ENCODE results near the gene FAM13A. TPM values are rescaled to one million over a fixed set of nuclear protein-coding genes. Genes with fewer than 3 reads are reported as not detected.

FAM13A gene
- total and polyA plus RNA-seq, 2 of the 8 experiments (the other 6 are each of a cell fraction or from before 2014, with no cell fraction given): 7.1 to 16.5 TPM

GRCh38 chr4:89007338-89007939 is 49.5 kb downstream of the FAM13A start:
- Histone ChIP-seq H2BK15ac (ENCODE audit: low read length) (no peak overlapping the region), H3K18ac (ENCODE audit: extremely low read depth, low read length) (no peak overlapping the region), H3K14ac (ENCODE audit: insufficient read length) (no peak overlapping the region), H3K4me2 (ENCODE audit: insufficient read depth in 1 of 2, low read depth in 2 of 2, low read length in 2 of 2) (no peak overlapping the region), H3K79me1 (ENCODE audit: low read depth, low read length) (no peaks in the 10 kb centered on the region), H2AK5ac (ENCODE audit: low read depth, low read length) (no peak overlapping the region), H3K23ac (ENCODE audit: insufficient read length) (no peak overlapping the region), H3K9me3 (ENCODE audit: insufficient read depth in 2 of 2, low read depth in 1 of 2, low read length in 1 of 2) (no peaks in the 10 kb centered on the region), H2BK12ac (ENCODE audit: low read depth, low read length) (no peak overlapping the region), H3K23me2 (ENCODE audit: low read depth, low read length) (no peaks in the 10 kb centered on the region), H2BK120ac (replicated peaks; ENCODE audit: low read depth, low read length) (no peak overlapping the region), H3K4me3 (ENCODE audit: extremely low read depth in 1 of 4, insufficient read depth in 2 of 4, low read depth in 3 of 4, low read length in 4 of 4) (no peak overlapping the region), H2BK5ac (ENCODE audit: low read depth, low read length) (no peak overlapping the region), H3K79me2 (ENCODE audit: control insufficient read depth in 1 of 2, insufficient read depth in 2 of 2, low read length in 2 of 2) (no peaks in the 10 kb centered on the region), H2BK20ac (ENCODE audit: low read length) (no peak overlapping the region), H3K27me3 (replicated peaks in 1 of 4; ENCODE audit: control insufficient read depth in 3 of 4, extremely low read depth in 1 of 4, insufficient read depth in 3 of 4, low read length in 3 of 4) (no peaks in the 10 kb centered on the region), H3K4me1 (replicated peaks in 1 of 4; ENCODE audit: control insufficient read depth in 3 of 4, insufficient read depth in 4 of 4, low read length in 3 of 4) (no peaks in the 10 kb centered on the region), H4K91ac (replicated peaks; ENCODE audit: insufficient read length, low read length) (no peak overlapping the region), H3K27ac (ENCODE audit: low read depth, low read length) (no peak overlapping the region), H4K8ac (ENCODE audit: extremely low read depth, insufficient read depth, low read length) (no peak overlapping the region), H3K4ac (replicated peaks; ENCODE audit: insufficient read length, low read depth, low read length) (no peak overlapping the region), H3K56ac (replicated peaks; ENCODE audit: insufficient read length, low read depth, low read length) (no peak overlapping the region), H4K20me1 (replicated peaks in 1 of 2; ENCODE audit: control insufficient read depth in 1 of 2, insufficient read depth in 2 of 2, low read length in 2 of 2) (no peaks in the 10 kb centered on the region), H3K36me3 (ENCODE audit: control insufficient read depth in 2 of 4, insufficient read depth in 4 of 4, low read length in 3 of 4) (peaks cover 0 to 17% (median 6%) of the 10 kb centered on the region in 4 experiments; a peak in 6 of 8 replicates), H4K5ac (ENCODE audit: insufficient read length, low read depth, low read length) (no peak overlapping the region), H2AFZ (ENCODE audit: low read length) (no peak overlapping the region), H3K9ac (replicated peaks in 1 of 4; ENCODE audit: extremely low read depth in 1 of 4, low read depth in 3 of 4, low read length in 3 of 4) (no peak overlapping the region)
- TF ChIP-seq TAF7 (optimal IDR thresholded peaks at IDR 0.05; ENCODE audit: borderline replicate concordance, low read depth, low read length): no peak
- no peak for TF ChIP-seq POLR2AphosphoS5 (IDR thresholded peaks at IDR 0.05; ENCODE audit: low read depth, low read length)
- no peak for TF ChIP-seq RAD21 (IDR thresholded peaks at IDR 0.05 in 1 of 2, conservative IDR thresholded peaks at IDR 0.05 in 1 of 2; ENCODE audit: low read depth in 2 of 2, low read length in 2 of 2)
- no peak for TF ChIP-seq BCL11A (IDR thresholded peaks at IDR 0.05; ENCODE audit: low read depth in 2 of 2, low read length in 2 of 2)
- TF ChIP-seq CHD2 (IDR thresholded peaks at IDR 0.05; ENCODE audit: low read length): no peak
- no peak for TF ChIP-seq POLR2A (IDR thresholded peaks at IDR 0.05; ENCODE audit: control extremely low read depth in 1 of 2, low read depth in 2 of 2, low read length in 2 of 2)
- no peak for TF ChIP-seq TEAD4 (IDR thresholded peaks at IDR 0.05; ENCODE audit: low read depth, low read length)
- no peak for TF ChIP-seq KDM4A (IDR thresholded peaks at IDR 0.05; ENCODE audit: low read depth, low read length, severe bottlenecking)
- TF ChIP-seq RNF2 (IDR thresholded peaks at IDR 0.05; ENCODE audit: borderline replicate concordance, low read depth, low read length, missing control alignments, poor library complexity, severe bottlenecking): no peak
- TF ChIP-seq CREB1 (IDR thresholded peaks at IDR 0.05): no peak
- TF ChIP-seq KDM1A (IDR thresholded peaks at IDR 0.05; ENCODE audit: borderline replicate concordance, low read length): no peak
- ChIA-PET CTCF (ENCODE audit: partially characterized antibody) (interaction anchor here (1.0 to 1.6 kb wide), 3 partner anchors 17 to 190 kb away, joined by 3 to 6 read pairs (median 3); no protein-coding TSS in a partner anchor), POLR2A (ENCODE audit: partially characterized antibody) (no interaction called here)
- no peak for FAIRE-seq
- 90% methylated on average over 6 of the region's 6 CpGs; no CpG with 5 or more reads in 1 of the 2 experiments for WGBS, 2 experiments (ENCODE audit: extremely low coverage in 1 of 2, insufficient coverage in 1 of 2, insufficient read length in 1 of 2, insufficient replicate concordance in 2 of 2, low coverage in 1 of 2, low lambda C conversion rate in 2 of 2, missing lambda C conversion rate in 1 of 2)
- DNase-seq (ENCODE audit: low read depth in 1 of 2, low spot score in 2 of 2): no peak

Data from H1 (cell line).